ENCODE results near the gene BTAF1. TPM values are rescaled to one million over a fixed set of nuclear protein-coding genes. Genes with fewer than 3 reads are reported as not detected.
"Not testable (repeated sequence)": the region's sequence is repeated elsewhere in the genome, so short reads cannot be mapped to it uniquely, and the experiment has no call there.

BTAF1 gene
- polyA plus RNA-seq, 1 donor (not counting 4 experiments of a cell fraction or from before 2014, with no cell fraction given), result 42.9 TPM

DNA sequence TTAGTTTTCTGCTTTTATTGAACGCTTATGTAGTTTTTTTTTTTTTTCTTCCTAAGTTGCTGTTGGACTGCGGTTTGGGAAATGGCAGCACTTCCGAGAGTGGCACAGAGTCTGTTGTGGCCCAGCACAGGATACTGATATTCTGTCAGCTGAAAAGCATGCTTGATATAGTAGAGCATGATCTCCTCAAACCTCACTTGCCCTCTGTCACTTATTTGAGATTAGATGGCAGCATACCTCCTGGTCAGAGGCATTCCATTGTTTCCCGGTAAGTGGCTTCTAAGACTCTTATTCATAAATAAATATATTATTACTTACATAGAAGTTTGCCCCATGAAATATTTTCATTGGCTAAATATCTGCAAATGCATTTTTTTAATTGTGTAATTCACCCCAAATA lies 101.1 kb downstream of the BTAF1 start:
- no peak for FAIRE-seq
- dilution Hi-C loops (cut with MboI; ENCODE audit: extremely low pct_ligation_motif_present, low sequenced_read_pairs), result no loop called here
- Histone ChIP-seq H2AFZ (ENCODE audit: control insufficient read depth, low read length) (no peak overlapping the region), H3K27ac (ENCODE audit: control insufficient read depth, insufficient read depth, low read length) (no peak overlapping the region), H3K4me2 (ENCODE audit: control insufficient read depth, extremely low read depth, insufficient read depth, low read depth, low read length) (no peak overlapping the region), H3K27me3 (ENCODE audit: control insufficient read depth, extremely low read depth, insufficient read depth, low read length) (no peaks in the 10 kb centered on the region), H3K9me1 (ENCODE audit: control insufficient read depth, extremely low read depth, insufficient read depth, low read length) (no peaks in the 10 kb centered on the region), H3K79me2 (ENCODE audit: control insufficient read depth, insufficient read depth, low read length) (no peaks in the 10 kb centered on the region), H3K4me1 (ENCODE audit: control insufficient read depth, extremely low read depth, insufficient read depth, low read length) (no peaks in the 10 kb centered on the region), H3K4me3 (ENCODE audit: control insufficient read depth in 2 of 3, extremely low read depth in 1 of 3, insufficient read depth in 2 of 3, low read depth in 1 of 3, low read length in 3 of 3) (no peak overlapping the region), H3K36me3 (ENCODE audit: control insufficient read depth in 2 of 2, extremely low read depth in 1 of 2, insufficient read depth in 2 of 2, low read length in 2 of 2) (peaks cover 16 to 23% of the 10 kb centered on the region in 2 experiments), H3K9ac (ENCODE audit: control insufficient read depth, extremely low read depth, insufficient read depth, low read length) (no peak overlapping the region), H4K20me1 (ENCODE audit: control insufficient read depth, extremely low read depth, insufficient read depth, low read length) (no peaks in the 10 kb centered on the region), H3K9me3 (ENCODE audit: control insufficient read depth, low read depth, low read length) (no peaks in the 10 kb centered on the region)
- TF ChIP-seq EZH2 (IDR thresholded peaks at IDR 0.05; ENCODE audit: low read length), result no peak
- TF ChIP-seq, protein P1, sequence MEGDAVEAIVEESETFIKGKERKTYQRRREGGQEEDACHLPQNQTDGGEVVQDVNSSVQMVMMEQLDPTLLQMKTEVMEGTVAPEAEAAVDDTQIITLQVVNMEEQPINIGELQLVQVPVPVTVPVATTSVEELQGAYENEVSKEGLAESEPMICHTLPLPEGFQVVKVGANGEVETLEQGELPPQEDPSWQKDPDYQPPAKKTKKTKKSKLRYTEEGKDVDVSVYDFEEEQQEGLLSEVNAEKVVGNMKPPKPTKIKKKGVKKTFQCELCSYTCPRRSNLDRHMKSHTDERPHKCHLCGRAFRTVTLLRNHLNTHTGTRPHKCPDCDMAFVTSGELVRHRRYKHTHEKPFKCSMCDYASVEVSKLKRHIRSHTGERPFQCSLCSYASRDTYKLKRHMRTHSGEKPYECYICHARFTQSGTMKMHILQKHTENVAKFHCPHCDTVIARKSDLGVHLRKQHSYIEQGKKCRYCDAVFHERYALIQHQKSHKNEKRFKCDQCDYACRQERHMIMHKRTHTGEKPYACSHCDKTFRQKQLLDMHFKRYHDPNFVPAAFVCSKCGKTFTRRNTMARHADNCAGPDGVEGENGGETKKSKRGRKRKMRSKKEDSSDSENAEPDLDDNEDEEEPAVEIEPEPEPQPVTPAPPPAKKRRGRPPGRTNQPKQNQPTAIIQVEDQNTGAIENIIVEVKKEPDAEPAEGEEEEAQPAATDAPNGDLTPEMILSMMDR (optimal IDR thresholded peaks at IDR 0.05 in 1 of 3, IDR thresholded peaks at IDR 0.05 in 1 of 3, conservative IDR thresholded peaks at IDR 0.05 in 1 of 3; ENCODE audit: extremely low read depth in 1 of 3, insufficient read depth in 2 of 3, low read length in 3 of 3), result no peak
- no peak for DNase-seq (ENCODE audit: low read depth, low spot score)

DNA sequence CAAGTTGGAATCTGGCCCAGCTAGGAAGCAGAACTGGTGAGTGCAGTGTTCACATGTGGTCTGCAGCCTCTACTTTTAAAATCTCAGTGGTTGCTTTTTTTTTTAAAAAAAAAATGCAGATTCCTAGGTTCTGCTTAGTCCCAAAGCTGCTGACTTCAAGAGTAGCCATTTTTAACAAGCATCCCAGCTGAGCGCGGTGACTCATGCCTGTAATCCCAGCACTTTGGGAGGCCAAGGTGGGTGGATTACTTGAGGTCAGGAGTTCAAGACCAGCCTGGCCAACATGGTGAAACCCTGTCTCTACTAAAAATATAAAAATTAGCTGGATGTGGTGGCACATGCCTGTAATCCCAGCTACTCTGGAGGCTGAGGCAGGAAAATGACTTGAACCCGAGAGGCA lies 101.8 kb downstream of the BTAF1 start:
- H3K9ac ChIP-seq (ENCODE audit: control insufficient read depth, extremely low read depth, insufficient read depth, low read length); H3K4me1 ChIP-seq (ENCODE audit: control insufficient read depth, extremely low read depth, insufficient read depth, low read length); H3K27me3 ChIP-seq (ENCODE audit: control insufficient read depth, extremely low read depth, insufficient read depth, low read length); H4K20me1 ChIP-seq (ENCODE audit: control insufficient read depth, extremely low read depth, insufficient read depth, low read length); H3K27ac ChIP-seq (ENCODE audit: control insufficient read depth, insufficient read depth, low read length); FAIRE-seq; dilution Hi-C loops (cut with MboI; ENCODE audit: extremely low pct_ligation_motif_present, low sequenced_read_pairs); DNase-seq (ENCODE audit: low read depth, low spot score); H3K79me2 ChIP-seq (ENCODE audit: control insufficient read depth, insufficient read depth, low read length); H3K4me2 ChIP-seq (ENCODE audit: control insufficient read depth, extremely low read depth, insufficient read depth, low read depth, low read length); H3K4me3 ChIP-seq (ENCODE audit: control insufficient read depth in 2 of 3, extremely low read depth in 1 of 3, insufficient read depth in 2 of 3, low read depth in 1 of 3, low read length in 3 of 3); H2AFZ ChIP-seq (ENCODE audit: control insufficient read depth, low read length); H3K9me1 ChIP-seq (ENCODE audit: control insufficient read depth, extremely low read depth, insufficient read depth, low read length); H3K9me3 ChIP-seq (ENCODE audit: control insufficient read depth, low read depth, low read length): not testable (repeated sequence)
- H3K36me3 ChIP-seq (ENCODE audit: control insufficient read depth in 2 of 2, extremely low read depth in 1 of 2, insufficient read depth in 2 of 2, low read length in 2 of 2), result peaks cover 16 to 21% of the 10 kb centered on the region in 2 experiments

DNA sequence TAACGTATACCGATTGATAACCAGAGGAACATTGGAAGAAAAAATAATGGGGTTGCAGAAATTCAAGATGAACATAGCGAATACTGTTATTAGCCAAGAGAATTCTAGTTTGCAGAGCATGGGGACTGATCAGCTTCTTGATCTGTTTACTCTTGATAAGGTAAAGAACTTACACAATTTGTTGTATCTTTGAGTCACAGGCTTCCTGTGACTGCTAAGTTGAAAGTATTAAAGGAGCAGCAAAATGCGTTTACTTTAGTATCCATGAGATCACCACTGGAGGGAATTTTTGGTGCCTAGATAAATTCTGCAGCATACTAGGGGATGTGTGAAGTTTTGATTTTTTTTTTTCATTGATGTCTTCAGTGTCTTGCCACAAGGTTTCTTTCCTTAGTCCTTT lies 103.6 kb downstream of the BTAF1 start:
- Histone ChIP-seq H3K27ac (ENCODE audit: control insufficient read depth, insufficient read depth, low read length) (no peak overlapping the region), H3K9me3 (ENCODE audit: control insufficient read depth, low read depth, low read length) (no peaks in the 10 kb centered on the region), H4K20me1 (ENCODE audit: control insufficient read depth, extremely low read depth, insufficient read depth, low read length) (no peaks in the 10 kb centered on the region), H3K4me2 (ENCODE audit: control insufficient read depth, extremely low read depth, insufficient read depth, low read depth, low read length) (no peak overlapping the region), H3K79me2 (ENCODE audit: control insufficient read depth, insufficient read depth, low read length) (no peaks in the 10 kb centered on the region), H3K9ac (ENCODE audit: control insufficient read depth, extremely low read depth, insufficient read depth, low read length) (no peak overlapping the region), H3K4me3 (ENCODE audit: control insufficient read depth in 2 of 3, extremely low read depth in 1 of 3, insufficient read depth in 2 of 3, low read depth in 1 of 3, low read length in 3 of 3) (no peak overlapping the region), H3K9me1 (ENCODE audit: control insufficient read depth, extremely low read depth, insufficient read depth, low read length) (no peaks in the 10 kb centered on the region), H2AFZ (ENCODE audit: control insufficient read depth, low read length) (no peak overlapping the region), H3K36me3 (ENCODE audit: control insufficient read depth in 2 of 2, extremely low read depth in 1 of 2, insufficient read depth in 2 of 2, low read length in 2 of 2) (peaks cover 15 to 16% of the 10 kb centered on the region in 2 experiments), H3K4me1 (ENCODE audit: control insufficient read depth, extremely low read depth, insufficient read depth, low read length) (no peaks in the 10 kb centered on the region), H3K27me3 (ENCODE audit: control insufficient read depth, extremely low read depth, insufficient read depth, low read length) (no peaks in the 10 kb centered on the region)
- TF ChIP-seq EZH2 (IDR thresholded peaks at IDR 0.05; ENCODE audit: low read length), result no peak
- TF ChIP-seq, protein P1 (optimal IDR thresholded peaks at IDR 0.05 in 1 of 3, IDR thresholded peaks at IDR 0.05 in 1 of 3, conservative IDR thresholded peaks at IDR 0.05 in 1 of 3; ENCODE audit: extremely low read depth in 1 of 3, insufficient read depth in 2 of 3, low read length in 3 of 3), result no peak
- dilution Hi-C loops (cut with MboI; ENCODE audit: extremely low pct_ligation_motif_present, low sequenced_read_pairs), result no loop called here
- no peak for DNase-seq (ENCODE audit: low read depth, low spot score)
- no peak for FAIRE-seq

Data from keratinocyte (primary cell).